Amniotic stem cell (primary cell): Measurements from ENCODE around the gene CERK.
"Not testable (repeated sequence)": the region's sequence is repeated elsewhere in the genome, so short reads cannot be mapped to it uniquely, and the experiment has no call there.

Experiments
- DNase-seq: peaks from one replicate; lab custom pipeline; 2025; lab: John Stamatoyannopoulos, UW

The CERK gene

GRCh38 chr22:46748908-46749675, 11.0 kb upstream of the CERK start:
- no peak for DNase-seq

- no peak for DNase-seq
Measured at GRCh38 chr22:46748206-46748907, 10.3 kb upstream of the CERK start.

DNA sequence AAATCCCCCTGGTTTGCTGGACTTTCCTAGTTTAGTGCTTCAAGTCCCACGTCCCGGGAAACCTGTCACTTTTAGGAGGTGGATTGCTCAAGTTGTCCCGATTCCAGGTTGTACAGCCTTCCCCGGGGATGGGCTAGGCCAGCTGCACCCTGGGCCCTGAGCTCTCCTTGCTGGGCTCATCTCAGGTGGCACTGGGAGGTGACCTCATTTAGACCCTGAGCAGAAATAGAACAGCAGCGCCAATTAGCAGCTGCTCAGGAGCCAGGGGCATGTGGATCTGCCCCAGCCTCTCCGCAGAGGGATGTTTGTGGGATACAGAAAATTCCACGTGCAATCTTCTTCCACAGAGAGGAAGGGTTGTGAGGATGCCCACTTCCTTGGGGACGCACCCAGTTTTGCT, 9.6 kb upstream of the CERK start:
- no peak for DNase-seq

GRCh38 chr22:46746620-46747019, 8.6 kb upstream of the CERK start:
- no peak for DNase-seq

GRCh38 chr22:46746192-46746591, 8.1 kb upstream of the CERK start:
- no peak for DNase-seq

GRCh38 chr22:46744581-46744980, 6.5 kb upstream of the CERK start:
- DNase-seq: no peak

GRCh38 chr22:46742576-46743221, 4.6 kb upstream of the CERK start:
- no peak for DNase-seq

DNA sequence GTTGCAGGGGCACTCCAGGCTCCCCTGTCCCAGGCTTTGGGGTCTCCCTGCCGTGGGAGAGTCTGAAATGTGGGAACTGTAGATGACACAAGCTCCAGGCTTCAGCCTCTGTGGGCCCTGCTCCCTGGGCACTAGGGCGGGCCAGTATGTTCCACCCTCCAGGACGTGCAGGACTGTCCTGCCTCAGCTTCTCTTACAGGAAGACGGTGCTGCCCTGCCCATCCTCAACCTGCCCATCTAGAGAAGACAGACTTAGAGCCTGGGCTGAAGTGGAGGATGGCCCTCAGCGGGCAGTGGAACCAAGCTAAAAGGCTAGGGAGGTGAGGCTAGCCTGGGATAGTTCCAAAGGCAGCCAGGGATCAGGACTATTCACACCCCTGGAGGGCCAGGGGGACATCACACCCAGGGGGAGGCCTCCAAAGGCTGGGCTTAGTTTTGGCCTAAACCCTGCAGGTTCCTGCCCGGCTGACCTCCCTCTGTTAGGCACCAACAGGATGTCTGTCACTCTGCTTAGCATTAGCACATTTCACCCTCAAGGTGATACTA, 4.0 kb upstream of the CERK start:
- DNase-seq: no peak

DNA sequence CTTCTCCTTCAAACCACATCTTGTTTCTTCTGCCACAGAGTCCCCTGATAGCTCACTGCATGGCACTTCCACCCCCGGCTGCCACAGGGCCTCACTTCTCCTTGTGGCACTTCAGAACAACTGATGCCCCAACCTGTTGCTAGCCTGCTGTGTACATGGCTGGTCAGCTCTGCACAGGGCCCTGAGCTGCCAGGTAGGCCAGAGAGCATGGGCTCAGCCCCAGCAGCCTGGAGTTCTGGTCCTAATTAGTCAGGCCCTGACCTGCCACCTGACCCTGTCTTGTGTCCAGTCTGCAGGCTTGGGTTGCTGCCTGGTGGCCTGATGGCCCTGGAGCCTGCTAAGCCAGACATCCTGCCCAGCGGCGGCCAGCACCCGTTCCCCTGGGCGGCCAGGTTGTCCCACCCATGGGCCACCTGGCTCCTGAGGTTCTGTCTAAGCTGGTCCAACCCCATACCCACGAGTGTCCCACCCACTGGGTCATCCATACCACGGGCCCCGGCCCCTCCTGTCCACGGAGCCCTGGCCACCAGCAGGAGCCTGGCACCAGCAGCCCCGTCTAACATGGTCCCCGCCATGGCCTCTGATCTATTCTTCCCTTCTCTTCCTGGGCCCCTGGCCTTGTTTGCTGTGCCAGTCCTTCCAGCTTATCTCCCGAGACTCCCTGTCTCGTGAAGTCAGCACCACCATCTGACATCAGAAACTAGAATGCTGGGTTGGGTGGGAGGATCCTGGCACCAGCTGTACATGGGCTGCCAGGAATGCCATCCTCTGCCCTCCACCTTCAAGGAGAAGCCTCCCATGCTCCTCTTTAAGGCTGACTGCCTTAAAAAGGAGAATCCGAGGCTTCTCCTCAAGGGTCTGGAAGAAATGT, 3.1 kb upstream of the CERK start:
- no peak for DNase-seq

GRCh38 chr22:46739094-46739870, 1.2 kb upstream of the CERK start:
- DNase-seq: peak; percentile 34

GRCh38 chr22:46738647-46739093, 618 bp upstream of the CERK start:
- DNase-seq: no peak

GRCh38 chr22:46737105-46737975, 712 bp downstream of the CERK start:
- no peak for DNase-seq

DNA sequence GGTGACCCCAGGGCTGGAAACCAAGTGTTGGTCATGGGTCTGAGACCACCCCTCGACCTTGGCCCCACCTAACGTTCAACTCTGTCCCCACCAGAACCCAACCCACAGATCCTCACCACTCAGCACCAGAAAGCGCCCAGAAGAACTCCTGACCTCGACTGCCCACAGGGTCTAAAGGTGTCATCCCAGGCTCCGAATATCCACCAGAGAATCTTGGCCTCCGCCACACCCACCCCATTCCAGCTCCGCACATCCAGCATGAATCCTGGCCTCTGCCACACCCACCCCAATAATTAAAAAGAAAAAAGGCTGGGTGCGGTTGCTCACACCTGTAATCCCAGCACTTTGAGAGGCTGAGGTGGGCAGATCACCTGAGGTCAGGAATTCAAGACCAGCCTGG, 1.3 kb downstream of the CERK start:
- no peak for DNase-seq

- DNase-seq: no peak
Measured at GRCh38 chr22:46735747-46736608, 2.1 kb downstream of the CERK start.

GRCh38 chr22:46734830-46735453, 3.1 kb downstream of the CERK start:
- no peak for DNase-seq

GRCh38 chr22:46734213-46734722, 3.8 kb downstream of the CERK start:
- not testable (repeated sequence) for DNase-seq

GRCh38 chr22:46732513-46732912, 5.5 kb downstream of the CERK start:
- no peak for DNase-seq

- DNase-seq: no peak
Measured at GRCh38 chr22:46732041-46732379, 6.0 kb downstream of the CERK start.
